GM13977 (cell line): ENCODE results near the gene CORO2B.

ENCODE experiments used
- DNase-seq: peaks from one replicate; pipeline ENCODE4 v3.0.0; 2012; ENCODE audit warnings: low spot score
- in situ Hi-C: fragments of 300-500 bp; cut with MboI; formaldehyde crosslinking; loops from one replicate; pipeline ENCODE4 v1.12.0; 2022; ENCODE audit warnings: low sequenced_read_pairs, low pct_unique_long_range_greater_than_20kb, mixed read lengths, inconsistent platforms; ENCODE audit not compliant: unreplicated experiment
- TF ChIP-seq, protein P1 (sequence below): IDR thresholded peaks from 2 replicates; pipeline ENCODE4 v1.5.1; 2012; ENCODE audit warnings: mild to moderate bottlenecking, control low read depth; ENCODE audit not compliant: insufficient read depth; ENCODE audit errors: extremely low read depth, missing control alignments

Gene CORO2B

DNA sequence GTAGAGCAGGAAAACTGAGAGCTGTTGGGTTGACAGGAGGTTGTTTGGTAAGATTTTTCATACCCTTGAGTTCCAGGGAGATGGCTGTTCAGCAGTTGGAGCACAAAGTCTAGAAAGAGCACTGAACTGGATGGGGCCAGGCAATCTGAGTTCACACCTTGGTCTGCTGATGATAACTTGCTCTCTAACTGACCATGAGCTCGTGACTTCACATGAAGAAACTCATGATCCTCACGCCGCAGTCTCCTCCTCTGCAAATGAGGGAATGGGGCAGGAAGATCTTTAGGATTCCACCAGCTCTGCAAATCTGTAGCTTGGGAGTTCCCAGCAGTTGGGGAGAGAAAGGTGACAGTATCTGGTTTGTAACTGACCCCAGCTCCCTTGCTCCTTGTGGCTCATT is 33.7 kb downstream of the CORO2B start:
- in situ Hi-C loops = no loop called here
- no peak for DNase-seq
- TF ChIP-seq, protein P1, sequence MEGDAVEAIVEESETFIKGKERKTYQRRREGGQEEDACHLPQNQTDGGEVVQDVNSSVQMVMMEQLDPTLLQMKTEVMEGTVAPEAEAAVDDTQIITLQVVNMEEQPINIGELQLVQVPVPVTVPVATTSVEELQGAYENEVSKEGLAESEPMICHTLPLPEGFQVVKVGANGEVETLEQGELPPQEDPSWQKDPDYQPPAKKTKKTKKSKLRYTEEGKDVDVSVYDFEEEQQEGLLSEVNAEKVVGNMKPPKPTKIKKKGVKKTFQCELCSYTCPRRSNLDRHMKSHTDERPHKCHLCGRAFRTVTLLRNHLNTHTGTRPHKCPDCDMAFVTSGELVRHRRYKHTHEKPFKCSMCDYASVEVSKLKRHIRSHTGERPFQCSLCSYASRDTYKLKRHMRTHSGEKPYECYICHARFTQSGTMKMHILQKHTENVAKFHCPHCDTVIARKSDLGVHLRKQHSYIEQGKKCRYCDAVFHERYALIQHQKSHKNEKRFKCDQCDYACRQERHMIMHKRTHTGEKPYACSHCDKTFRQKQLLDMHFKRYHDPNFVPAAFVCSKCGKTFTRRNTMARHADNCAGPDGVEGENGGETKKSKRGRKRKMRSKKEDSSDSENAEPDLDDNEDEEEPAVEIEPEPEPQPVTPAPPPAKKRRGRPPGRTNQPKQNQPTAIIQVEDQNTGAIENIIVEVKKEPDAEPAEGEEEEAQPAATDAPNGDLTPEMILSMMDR = no peak

DNA sequence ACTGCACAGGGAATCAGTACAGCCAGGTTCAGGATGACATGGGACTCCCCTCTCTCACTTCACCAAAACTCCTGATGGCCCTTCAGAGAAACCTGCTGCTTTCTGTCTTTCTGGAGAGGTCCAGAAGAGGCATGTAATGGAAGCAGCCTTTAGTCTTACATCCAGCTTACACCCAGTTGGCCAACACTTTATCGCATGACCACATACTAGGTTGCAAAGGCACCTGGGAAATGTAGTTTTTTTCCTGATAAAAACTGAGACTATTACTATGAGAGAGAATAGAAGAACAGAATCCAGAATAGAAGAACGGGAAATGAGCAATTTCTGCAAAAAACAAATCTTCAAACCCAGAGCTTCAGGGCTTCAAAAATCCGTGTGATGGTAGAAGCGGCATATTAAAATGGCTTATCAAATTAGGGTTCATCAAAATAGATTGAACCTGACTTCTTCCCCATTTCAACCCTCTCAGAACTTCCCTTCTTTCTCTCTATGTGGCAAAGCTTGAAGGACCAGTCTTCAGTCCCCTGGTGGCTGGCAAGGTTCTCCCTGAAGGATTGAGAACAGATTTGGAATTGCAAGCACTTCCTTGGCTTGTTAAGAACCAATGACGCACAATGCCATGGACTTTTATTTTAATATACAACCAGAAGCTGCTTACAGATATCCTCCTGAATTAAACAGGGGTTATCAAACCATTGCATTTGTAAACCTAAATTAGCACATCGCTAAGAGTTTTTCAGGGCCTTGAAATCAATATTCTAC is 34.4 kb downstream of the CORO2B start:
- in situ Hi-C loops = no loop called here
- TF ChIP-seq, protein P1 = no peak
- DNase-seq = peak; percentile 28

- in situ Hi-C loops = no loop called here
- DNase-seq = no peak
- TF ChIP-seq, protein P1 = no peak
These were observed 35.7 kb downstream of the CORO2B start for GRCh38 chr15:68614286-68615035.

- in situ Hi-C loops = no loop called here
- TF ChIP-seq, protein P1 = no peak
- no peak for DNase-seq
These were observed 36.5 kb downstream of the CORO2B start for GRCh38 chr15:68615301-68615700.

DNA sequence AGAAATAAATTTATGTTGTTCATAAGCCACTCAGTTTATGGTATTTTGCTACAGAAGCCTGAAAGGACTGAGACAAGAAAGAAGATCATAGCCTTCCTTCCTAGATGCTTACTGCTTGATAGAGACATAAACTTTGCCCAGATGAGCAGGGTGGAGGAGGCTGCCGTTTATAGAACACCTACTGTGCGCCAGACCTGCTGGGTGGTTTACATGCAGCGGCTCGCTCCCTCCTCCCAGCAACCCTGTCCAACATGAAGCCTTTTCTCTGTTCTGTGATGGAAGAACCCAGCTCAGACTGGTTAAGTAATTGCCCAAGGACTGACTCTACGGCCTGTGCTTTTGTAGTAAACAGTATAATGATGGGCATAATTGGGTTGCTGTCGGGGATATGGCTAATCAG is 37.0 kb downstream of the CORO2B start:
- TF ChIP-seq, protein P1 = no peak
- DNase-seq = no peak
- in situ Hi-C loops = no loop called here

GRCh38 chr15:68616397-68616796 is 37.6 kb downstream of the CORO2B start:
- in situ Hi-C loops = no loop called here
- DNase-seq = no peak
- TF ChIP-seq, protein P1 = no peak
